Lung (tissue), 12 donors: Measurements from ENCODE around the gene THAP8. TPM values are rescaled to one million over a fixed set of nuclear protein-coding genes. Genes with fewer than 3 reads are reported as not detected.

Source experiments
- ATAC-seq: fragments of 200-7000 bp; cut with Tn5 transposase; one replicate; pipeline ENCODE4 v1.9.1; 2020; ENCODE audit warnings: moderate number of reproducible peaks; ENCODE audit not compliant: insufficient read depth, low FRiP score
- DNase-seq, 3 donors: peaks; one replicate each; pipeline ENCODE4 v3.0.0-alpha.2; 2013 to 2017
- H3K27ac ChIP-seq, 2 donors: one replicate each; pipeline ENCODE4 v1.5.1; 2013; ENCODE audit warnings: mild to moderate bottlenecking in 2 of 2, moderate library complexity in 2 of 2, control low read depth in 1 of 2, inconsistent platforms in 1 of 2, low read depth in 1 of 2, low read length in 1 of 2
- H3K27me3 ChIP-seq, 3 donors: one replicate each; pipeline ENCODE4 v1.5.1; 2013; ENCODE audit warnings: low read length in 2 of 3; ENCODE audit not compliant: control insufficient read depth in 3 of 3, insufficient read depth in 3 of 3
- H3K36me3 ChIP-seq, 4 donors: one replicate each; pipeline ENCODE4 v1.5.1; 2013; ENCODE audit warnings: low read length in 4 of 4, mild to moderate bottlenecking in 1 of 4, moderate library complexity in 1 of 4; ENCODE audit not compliant: control insufficient read depth in 4 of 4, insufficient read depth in 4 of 4
- H3K4me1 ChIP-seq, 5 donors: one replicate each; pipeline ENCODE4 v1.5.1; 2013; ENCODE audit warnings: low read length in 5 of 5, mild to moderate bottlenecking in 2 of 5, moderate library complexity in 1 of 5; ENCODE audit not compliant: control insufficient read depth in 5 of 5, insufficient read depth in 5 of 5
- H3K4me3 ChIP-seq: one replicate; pipeline ENCODE4 v1.5.1; 2013; ENCODE audit warnings: mild to moderate bottlenecking, control low read depth, moderate library complexity
- H3K9ac ChIP-seq, 2 donors: one replicate each; pipeline ENCODE4 v1.5.1; 2013; ENCODE audit warnings: low read length in 2 of 2, control low read depth in 1 of 2; ENCODE audit not compliant: insufficient read depth in 1 of 2
- H3K9me3 ChIP-seq, 4 donors: one replicate each; pipeline ENCODE4 v1.5.1; 2013; ENCODE audit warnings: low read length in 3 of 4, mild to moderate bottlenecking in 1 of 4, moderate library complexity in 1 of 4; ENCODE audit not compliant: control insufficient read depth in 4 of 4, insufficient read depth in 3 of 4
- WGBS, 2 donors: extraction: QIAGEN DNeasy Blood & Tissue Kit; methylation state at CpG; one replicate each; pipeline ENCODE4 v1.1.7; 2013; 5-methylcytosine and 5-hydroxymethylcytosine counted together
- polyA plus RNA-seq, 2 donors: library from polyadenylated mRNA; stranded (reverse); fragments of 200-250 nt; gene quantifications; one replicate each; pipeline ENCODE4 v1.2.1, GENCODE V29; 2013
- total RNA-seq, 2 donors: library from RNA; depleted of rRNA in 1 of 2; stranded (reverse); fragments of >200 nt in 1 of 2; gene quantifications; one replicate each; pipeline ENCODE4 v1.2.1, GENCODE V29; 2014 to 2021
- TF ChIP-seq, protein P1 (sequence below): IDR thresholded peaks from 2 replicates; pipeline ENCODE4 v1.5.1; 2012; ENCODE audit warnings: mild to moderate bottlenecking; ENCODE audit errors: control extremely low read depth, extremely low read depth
- donor health status: control.
- donor health status: control.
- donor health status: Bipolar disorder and iron deficiency.
- donor health status: healthy.
- donor health status: DM: yes; HTN: yes; CAD: no.

THAP8 gene
- total and polyA plus RNA-seq, 4 donors, result 4.1 to 6.4 (median 5.5) TPM

GRCh38 chr19:36040495-36040894, 13.6 kb downstream of the THAP8 start:
- TF ChIP-seq, protein P1, sequence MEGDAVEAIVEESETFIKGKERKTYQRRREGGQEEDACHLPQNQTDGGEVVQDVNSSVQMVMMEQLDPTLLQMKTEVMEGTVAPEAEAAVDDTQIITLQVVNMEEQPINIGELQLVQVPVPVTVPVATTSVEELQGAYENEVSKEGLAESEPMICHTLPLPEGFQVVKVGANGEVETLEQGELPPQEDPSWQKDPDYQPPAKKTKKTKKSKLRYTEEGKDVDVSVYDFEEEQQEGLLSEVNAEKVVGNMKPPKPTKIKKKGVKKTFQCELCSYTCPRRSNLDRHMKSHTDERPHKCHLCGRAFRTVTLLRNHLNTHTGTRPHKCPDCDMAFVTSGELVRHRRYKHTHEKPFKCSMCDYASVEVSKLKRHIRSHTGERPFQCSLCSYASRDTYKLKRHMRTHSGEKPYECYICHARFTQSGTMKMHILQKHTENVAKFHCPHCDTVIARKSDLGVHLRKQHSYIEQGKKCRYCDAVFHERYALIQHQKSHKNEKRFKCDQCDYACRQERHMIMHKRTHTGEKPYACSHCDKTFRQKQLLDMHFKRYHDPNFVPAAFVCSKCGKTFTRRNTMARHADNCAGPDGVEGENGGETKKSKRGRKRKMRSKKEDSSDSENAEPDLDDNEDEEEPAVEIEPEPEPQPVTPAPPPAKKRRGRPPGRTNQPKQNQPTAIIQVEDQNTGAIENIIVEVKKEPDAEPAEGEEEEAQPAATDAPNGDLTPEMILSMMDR, result no peak
- H3K4me1 ChIP-seq, result peaks cover 0 to 2% (median 0%) of the 10 kb centered on the region in 5 donors
- H3K27me3 ChIP-seq, result no peaks in the 10 kb centered on the region
- H3K36me3 ChIP-seq, result peaks cover 0 to 4% (median 2%) of the 10 kb centered on the region in 4 donors
- H3K9ac ChIP-seq, result no peak overlapping the region
- ATAC-seq, result no peak
- WGBS, 2 donors, result 89% methylated on average over 6 of the region's 6 CpGs
- no peak for DNase-seq
- no peak overlapping the region for H3K4me3 ChIP-seq
- H3K27ac ChIP-seq, result no peak overlapping the region
- H3K9me3 ChIP-seq, result no peaks in the 10 kb centered on the region

- Histone ChIP-seq H3K27me3 (no peaks in the 10 kb centered on the region), H3K36me3 (peaks cover 0 to 6% (median 2%) of the 10 kb centered on the region in 4 donors), H3K27ac (no peak within 1 kb of the TSS), H3K4me1 (peaks cover 0 to 9% (median 0%) of the 10 kb centered on the region in 5 donors), H3K9me3 (no peaks in the 10 kb centered on the region), H3K4me3 (peak within 1 kb of the TSS; percentile 47), H3K9ac (peak within 1 kb of the TSS; percentile 46 to 70)
- 2 to 7% methylated on average over 38 to 51 of the region's 51 CpGs for WGBS, 2 donors
- DNase-seq (peak; percentile 83 to 87 (median 84)), ATAC-seq (no peak)
- TF ChIP-seq, protein P1, result no peak
Measured at GRCh38 chr19:36032251-36033104, 21.6 kb downstream of the THAP8 start, which contains the start of gene CLIP3. Gene CLIP3 (minus strand): TSS chr19:36032873. CDS start chr19:36032357, 516 bp downstream.

GRCh38 chr19:36031308-36031707, 22.8 kb downstream of the THAP8 start:
- Histone ChIP-seq H3K9me3 (no peaks in the 10 kb centered on the region), H3K36me3 (peaks cover 0 to 6% (median 3%) of the 10 kb centered on the region in 4 donors), H3K9ac (no peak overlapping the region), H3K27ac (no peak overlapping the region), H3K4me3 (no peak overlapping the region), H3K27me3 (no peaks in the 10 kb centered on the region), H3K4me1 (peaks cover 0 to 9% (median 0%) of the 10 kb centered on the region in 5 donors)
- WGBS, 2 donors, result 88 to 95% methylated on average over 6 of the region's 6 CpGs
- DNase-seq (no peak), ATAC-seq (no peak)
- TF ChIP-seq, protein P1, result no peak
